WTC11 (cell line): ENCODE measurements around the gene MTCP1.

ENCODE experiments used
- ETV6 ChIP-seq: sonication (generic); formaldehyde crosslinking; IDR thresholded peaks from 2 replicates; pipeline ENCODE4 v1.8.1; 2022; ENCODE audit warnings: mild to moderate bottlenecking, missing genetic modification reagents
- FOXP1 ChIP-seq: sonication (generic); formaldehyde crosslinking; IDR thresholded peaks from 2 replicates; pipeline ENCODE4 v1.8.0; 2022; ENCODE audit warnings: missing genetic modification reagents, mild to moderate bottlenecking, moderate library complexity, borderline replicate concordance
- NFATC4 ChIP-seq: fragments of 250-450 bp; sonication (Bioruptor Pico); IDR thresholded peaks from 2 replicates; pipeline ENCODE4 v1.9.0; 2021; ENCODE audit warnings: mild to moderate bottlenecking
- TCF7 ChIP-seq: sonication (generic); formaldehyde crosslinking; IDR thresholded peaks from 2 replicates; pipeline ENCODE4 v1.8.0; 2022; ENCODE audit warnings: mild to moderate bottlenecking, low read depth, missing genetic modification reagents, moderate library complexity
- TP53 ChIP-seq: sonication (generic); formaldehyde crosslinking; IDR thresholded peaks from 2 replicates; pipeline ENCODE4 v1.8.1; 2023; ENCODE audit warnings: mild to moderate bottlenecking, missing genetic modification reagents
- USF2 ChIP-seq: sonication (generic); formaldehyde crosslinking; IDR thresholded peaks from 2 replicates; pipeline ENCODE4 v1.8.1; 2023; ENCODE audit warnings: mild to moderate bottlenecking, missing genetic modification reagents, moderate library complexity
- TF ChIP-seq, protein P1 (sequence below): sonication (generic); formaldehyde crosslinking; IDR thresholded peaks from 2 replicates; pipeline ENCODE4 v1.8.1; 2023; ENCODE audit warnings: mild to moderate bottlenecking, missing genetic modification reagents
- TF ChIP-seq, protein P2 (sequence below): fragments of 200-600 bp; IDR thresholded peaks from 2 replicates; pipeline ENCODE4 v1.8.0; 2022; ENCODE audit warnings: antibody characterized with exemption
- TF ChIP-seq, protein P3 (sequence below): sonication (generic); formaldehyde crosslinking; IDR thresholded peaks from 2 replicates; pipeline ENCODE4 v1.8.1; 2022; ENCODE audit warnings: low read depth, missing genetic modification reagents, borderline replicate concordance

GRCh38 chrX:155035688-155036087, 35.2 kb downstream of the MTCP1 start:
- TF ChIP-seq TP53 (CRISPR knock-in tag) (no peak), FOXP1 (CRISPR knock-in tag) (no peak), TCF7 (CRISPR knock-in tag) (no peak), NFATC4 (CRISPR knock-in tag) (no peak), ETV6 (CRISPR knock-in tag) (no peak), USF2 (CRISPR knock-in tag) (no peak)
- TF ChIP-seq, protein P1, sequence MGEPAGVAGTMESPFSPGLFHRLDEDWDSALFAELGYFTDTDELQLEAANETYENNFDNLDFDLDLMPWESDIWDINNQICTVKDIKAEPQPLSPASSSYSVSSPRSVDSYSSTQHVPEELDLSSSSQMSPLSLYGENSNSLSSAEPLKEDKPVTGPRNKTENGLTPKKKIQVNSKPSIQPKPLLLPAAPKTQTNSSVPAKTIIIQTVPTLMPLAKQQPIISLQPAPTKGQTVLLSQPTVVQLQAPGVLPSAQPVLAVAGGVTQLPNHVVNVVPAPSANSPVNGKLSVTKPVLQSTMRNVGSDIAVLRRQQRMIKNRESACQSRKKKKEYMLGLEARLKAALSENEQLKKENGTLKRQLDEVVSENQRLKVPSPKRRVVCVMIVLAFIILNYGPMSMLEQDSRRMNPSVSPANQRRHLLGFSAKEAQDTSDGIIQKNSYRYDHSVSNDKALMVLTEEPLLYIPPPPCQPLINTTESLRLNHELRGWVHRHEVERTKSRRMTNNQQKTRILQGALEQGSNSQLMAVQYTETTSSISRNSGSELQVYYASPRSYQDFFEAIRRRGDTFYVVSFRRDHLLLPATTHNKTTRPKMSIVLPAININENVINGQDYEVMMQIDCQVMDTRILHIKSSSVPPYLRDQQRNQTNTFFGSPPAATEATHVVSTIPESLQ (CRISPR knock-in tag) = no peak
- TF ChIP-seq, protein P2, sequence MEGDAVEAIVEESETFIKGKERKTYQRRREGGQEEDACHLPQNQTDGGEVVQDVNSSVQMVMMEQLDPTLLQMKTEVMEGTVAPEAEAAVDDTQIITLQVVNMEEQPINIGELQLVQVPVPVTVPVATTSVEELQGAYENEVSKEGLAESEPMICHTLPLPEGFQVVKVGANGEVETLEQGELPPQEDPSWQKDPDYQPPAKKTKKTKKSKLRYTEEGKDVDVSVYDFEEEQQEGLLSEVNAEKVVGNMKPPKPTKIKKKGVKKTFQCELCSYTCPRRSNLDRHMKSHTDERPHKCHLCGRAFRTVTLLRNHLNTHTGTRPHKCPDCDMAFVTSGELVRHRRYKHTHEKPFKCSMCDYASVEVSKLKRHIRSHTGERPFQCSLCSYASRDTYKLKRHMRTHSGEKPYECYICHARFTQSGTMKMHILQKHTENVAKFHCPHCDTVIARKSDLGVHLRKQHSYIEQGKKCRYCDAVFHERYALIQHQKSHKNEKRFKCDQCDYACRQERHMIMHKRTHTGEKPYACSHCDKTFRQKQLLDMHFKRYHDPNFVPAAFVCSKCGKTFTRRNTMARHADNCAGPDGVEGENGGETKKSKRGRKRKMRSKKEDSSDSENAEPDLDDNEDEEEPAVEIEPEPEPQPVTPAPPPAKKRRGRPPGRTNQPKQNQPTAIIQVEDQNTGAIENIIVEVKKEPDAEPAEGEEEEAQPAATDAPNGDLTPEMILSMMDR = no peak
- TF ChIP-seq, protein P3, sequence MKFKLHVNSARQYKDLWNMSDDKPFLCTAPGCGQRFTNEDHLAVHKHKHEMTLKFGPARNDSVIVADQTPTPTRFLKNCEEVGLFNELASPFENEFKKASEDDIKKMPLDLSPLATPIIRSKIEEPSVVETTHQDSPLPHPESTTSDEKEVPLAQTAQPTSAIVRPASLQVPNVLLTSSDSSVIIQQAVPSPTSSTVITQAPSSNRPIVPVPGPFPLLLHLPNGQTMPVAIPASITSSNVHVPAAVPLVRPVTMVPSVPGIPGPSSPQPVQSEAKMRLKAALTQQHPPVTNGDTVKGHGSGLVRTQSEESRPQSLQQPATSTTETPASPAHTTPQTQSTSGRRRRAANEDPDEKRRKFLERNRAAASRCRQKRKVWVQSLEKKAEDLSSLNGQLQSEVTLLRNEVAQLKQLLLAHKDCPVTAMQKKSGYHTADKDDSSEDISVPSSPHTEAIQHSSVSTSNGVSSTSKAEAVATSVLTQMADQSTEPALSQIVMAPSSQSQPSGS (CRISPR knock-in tag) = no peak
